H1 (cell line): Measurements from ENCODE around the gene CNGB1. TPM values are rescaled to one million over a fixed set of nuclear protein-coding genes. Genes with fewer than 3 reads are reported as not detected.
"Not testable (repeated sequence)": the region's sequence is repeated elsewhere in the genome, so short reads cannot be mapped to it uniquely, and the experiment has no call there.

Experiments
- CTCF ChIA-PET: fragments of 300-600 bp; sonication (Branson Sonifier 250); formaldehyde crosslinking; loops from one replicate; lab custom pipeline; 2021; ENCODE audit not compliant: partially characterized antibody; lab: Charles Lee
- POLR2A ChIA-PET: fragments of 300-600 bp; sonication (Branson Sonifier 250); formaldehyde crosslinking; loops from one replicate; lab custom pipeline; 2021; ENCODE audit warnings: inconsistent platforms; ENCODE audit not compliant: partially characterized antibody; lab: Charles Lee
- DNase-seq, 2 experiments: peaks; one replicate each; pipeline versions ENCODE4 v3.0.0 to v3.0.0-alpha.2; 2010 to 2022; ENCODE audit warnings: low spot score in 2 of 2, low read depth in 1 of 2, mixed read lengths in 1 of 2
- FAIRE-seq: peaks from 2 replicates; lab custom pipeline; 2011; peaks lifted over from hg19 to GRCh38; lab: Jason Lieb, UNC
- H2AFZ ChIP-seq: 2 replicates; pipeline ENCODE4 v1.8.1; 2012; ENCODE audit warnings: low read length, inconsistent platforms
- H2AK5ac ChIP-seq: 2 replicates; pipeline ENCODE4 v1.6.1; 2013; ENCODE audit warnings: low read depth, low read length
- H2BK120ac ChIP-seq: replicated peaks from 2 replicates; pipeline ENCODE3; 2013; ENCODE audit warnings: low read depth, low read length, inconsistent platforms
- H2BK12ac ChIP-seq: 2 replicates; pipeline ENCODE4 v1.6.1; 2013; ENCODE audit warnings: low read depth, low read length
- H2BK15ac ChIP-seq: 2 replicates; pipeline ENCODE4 v1.6.1; 2013; ENCODE audit warnings: low read length
- H2BK20ac ChIP-seq: 2 replicates; pipeline ENCODE4 v1.6.1; 2013; ENCODE audit warnings: low read length
- H2BK5ac ChIP-seq: 2 replicates; pipeline ENCODE4 v1.6.1; 2013; ENCODE audit warnings: low read depth, low read length
- H3K14ac ChIP-seq: 2 replicates; pipeline ENCODE4 v1.6.1; 2013; ENCODE audit warnings: inconsistent platforms; ENCODE audit not compliant: insufficient read length
- H3K18ac ChIP-seq: 2 replicates; pipeline ENCODE4 v1.6.1; 2013; ENCODE audit warnings: low read length; ENCODE audit errors: extremely low read depth
- H3K23ac ChIP-seq: 2 replicates; pipeline ENCODE4 v1.6.1; 2013; ENCODE audit warnings: inconsistent platforms; ENCODE audit not compliant: insufficient read length
- H3K23me2 ChIP-seq: 2 replicates; pipeline ENCODE4 v1.6.1; 2013; ENCODE audit warnings: low read depth, low read length
- H3K27ac ChIP-seq: 2 replicates; pipeline ENCODE4 v1.6.1; 2011; ENCODE audit warnings: low read depth, low read length, inconsistent platforms
- H3K27me3 ChIP-seq, 4 experiments: replicated peaks in 1 of 4; 1 replicate in 1 of 4; 2 replicates in 3 of 4; pipeline versions ENCODE4 v1.6.1 to v1.8.1; 2011 to 2013; ENCODE audit warnings: low read length in 3 of 4, mild to moderate bottlenecking in 3 of 4, inconsistent platforms in 2 of 4, mixed read lengths in 2 of 4, moderate library complexity in 1 of 4; ENCODE audit not compliant: control insufficient read depth in 3 of 4, insufficient read depth in 3 of 4; ENCODE audit errors: extremely low read depth in 1 of 4
- H3K36me3 ChIP-seq, 4 experiments: 2 replicates each; pipeline versions ENCODE4 v1.6.1 to v1.8.1; 2011 to 2013; ENCODE audit warnings: mild to moderate bottlenecking in 4 of 4, low read length in 3 of 4, moderate library complexity in 2 of 4, control low read depth in 1 of 4, inconsistent platforms in 1 of 4; ENCODE audit not compliant: insufficient read depth in 4 of 4, control insufficient read depth in 2 of 4
- H3K4ac ChIP-seq: replicated peaks from 2 replicates; pipeline ENCODE3; 2013; ENCODE audit warnings: low read length, low read depth, mixed read lengths, inconsistent platforms; ENCODE audit not compliant: insufficient read length
- H3K4me1 ChIP-seq, 4 experiments: replicated peaks in 1 of 4; 1 replicate in 1 of 4; 2 replicates in 3 of 4; pipeline versions ENCODE4 v1.6.1 to v1.8.1; 2011 to 2013; ENCODE audit warnings: low read length in 3 of 4, inconsistent platforms in 2 of 4, mixed read lengths in 1 of 4; ENCODE audit not compliant: insufficient read depth in 4 of 4, control insufficient read depth in 3 of 4
- H3K4me2 ChIP-seq, 2 experiments: 2 replicates each; pipeline versions ENCODE4 v1.6.1 to v1.8.1; 2011 to 2013; ENCODE audit warnings: low read depth in 2 of 2, low read length in 2 of 2, control low read depth in 1 of 2, inconsistent platforms in 1 of 2, mild to moderate bottlenecking in 1 of 2; ENCODE audit not compliant: insufficient read depth in 1 of 2
- H3K4me3 ChIP-seq, 4 experiments: fragments of 200-600, 300-600 bp in 1 of 4; sonication (generic), shearing (Covaris generic), sonication (Bioruptor Twin) in 1 of 4; 2 replicates each; pipeline versions ENCODE4 v1.5.1 to v1.8.1; 2011 to 2016; ENCODE audit warnings: low read length in 4 of 4, low read depth in 3 of 4, control low read depth in 2 of 4, inconsistent platforms in 2 of 4, mild to moderate bottlenecking in 2 of 4, mixed read lengths in 1 of 4, moderate library complexity in 1 of 4; ENCODE audit not compliant: insufficient read depth in 2 of 4; ENCODE audit errors: extremely low read depth in 1 of 4
- H3K56ac ChIP-seq: replicated peaks from 2 replicates; pipeline ENCODE3; 2013; ENCODE audit warnings: low read depth, mild to moderate bottlenecking, mixed read lengths, low read length, inconsistent platforms; ENCODE audit not compliant: insufficient read length
- H3K79me1 ChIP-seq: 2 replicates; pipeline ENCODE4 v1.6.1; 2013; ENCODE audit warnings: low read depth, low read length, control low read depth
- H3K79me2 ChIP-seq, 2 experiments: 2 replicates each; pipeline versions ENCODE4 v1.6.1 to v1.8.1; 2012 to 2013; ENCODE audit warnings: low read length in 2 of 2, mild to moderate bottlenecking in 2 of 2, inconsistent platforms in 1 of 2; ENCODE audit not compliant: insufficient read depth in 2 of 2, control insufficient read depth in 1 of 2
- H3K9ac ChIP-seq, 4 experiments: replicated peaks in 1 of 4; 1 replicate in 1 of 4; 2 replicates in 3 of 4; pipeline versions ENCODE4 v1.6.1 to v1.8.1; 2011 to 2013; ENCODE audit warnings: low read depth in 3 of 4, low read length in 3 of 4, control low read depth in 2 of 4, mild to moderate bottlenecking in 2 of 4, moderate library complexity in 2 of 4, inconsistent platforms in 1 of 4; ENCODE audit errors: extremely low read depth in 1 of 4
- H3K9me3 ChIP-seq, 2 experiments: 2 replicates each; pipeline versions ENCODE4 v1.6.1 to v1.8.1; 2012 to 2013; ENCODE audit warnings: mild to moderate bottlenecking in 2 of 2, moderate library complexity in 2 of 2, control low read depth in 1 of 2, inconsistent platforms in 1 of 2, low read depth in 1 of 2, low read length in 1 of 2, mixed read lengths in 1 of 2; ENCODE audit not compliant: insufficient read depth in 2 of 2
- H4K20me1 ChIP-seq, 2 experiments: replicated peaks in 1 of 2; 2 replicates each; pipeline versions ENCODE3 to v1.8.1; 2011 to 2013; ENCODE audit warnings: inconsistent platforms in 2 of 2, low read length in 2 of 2, mild to moderate bottlenecking in 1 of 2; ENCODE audit not compliant: insufficient read depth in 2 of 2, control insufficient read depth in 1 of 2
- H4K5ac ChIP-seq: 2 replicates; pipeline ENCODE4 v1.6.1; 2013; ENCODE audit warnings: low read length, low read depth, mixed read lengths, inconsistent platforms; ENCODE audit not compliant: insufficient read length
- H4K8ac ChIP-seq: 2 replicates; pipeline ENCODE4 v1.8.0; 2013; ENCODE audit warnings: mild to moderate bottlenecking, moderate library complexity, low read length, inconsistent platforms; ENCODE audit not compliant: insufficient read depth; ENCODE audit errors: extremely low read depth
- H4K91ac ChIP-seq: replicated peaks from 2 replicates; pipeline ENCODE3; 2013; ENCODE audit warnings: low read length, mixed read lengths, inconsistent platforms; ENCODE audit not compliant: insufficient read length
- BACH1 ChIP-seq: IDR thresholded peaks from 2 replicates; pipeline ENCODE4 v1.6.1; 2012; ENCODE audit warnings: low read length, improper control_type of control experiment
- SRF ChIP-seq: IDR thresholded peaks from 2 replicates; pipeline ENCODE4 v1.6.1; 2011; ENCODE audit warnings: mild to moderate bottlenecking, low read depth, low read length, moderate library complexity
- WGBS, 2 experiments: shearing (Covaris generic) in 1 of 2; methylation state at CpG; one replicate each; pipeline versions ENCODE4 v1.1.6 to v1.1.7; 2013 to 2015; ENCODE audit warnings: low lambda C conversion rate in 2 of 2, mixed read lengths in 2 of 2, inconsistent platforms in 1 of 2, low coverage in 1 of 2, missing lambda C conversion rate in 1 of 2; ENCODE audit not compliant: insufficient replicate concordance in 2 of 2, insufficient coverage in 1 of 2, insufficient read length in 1 of 2; ENCODE audit errors: extremely low coverage in 1 of 2, missing lambda C conversion rate in 1 of 2; 5-methylcytosine and 5-hydroxymethylcytosine counted together
- polyA plus RNA-seq, 7 experiments: library from polyadenylated mRNA; depleted of rRNA in 3 of 7; stranded (reverse) in 5 of 7; unstranded in 2 of 7; fragments of >200 nt in 5 of 7; fragments of 200-250 nt in 2 of 7; gene quantifications; 1 replicate in 5 of 7; 2 replicates in 1 of 7; 4 replicates in 1 of 7; pipeline versions ENCODE4 v1.2.1 to v1.2.3, GENCODE V29; 2011 to 2013; ENCODE audit warnings: missing spikeins in 2 of 7, mixed read lengths in 2 of 7
- total RNA-seq: library from RNA; stranded (reverse); fragmentation: NEBNext Ultra II Directional; extraction: Animal tissue kit (Norgen Biotek cat#: 25700); gene quantifications from 2 replicates; pipeline ENCODE4 v1.2.1, GENCODE V29; 2021

CNGB1 gene
- total and polyA plus RNA-seq, 2 of the 8 experiments (the other 6 are each of a cell fraction or from before 2014, with no cell fraction given): not detected

- no peak for TF ChIP-seq SRF
- no peak for TF ChIP-seq BACH1
- TF ChIP-seq, all 59 proteins: peak for 0
Measured at GRCh38 chr16:58009856-58010416, 39.0 kb upstream of the CNGB1 start (continued).

DNA sequence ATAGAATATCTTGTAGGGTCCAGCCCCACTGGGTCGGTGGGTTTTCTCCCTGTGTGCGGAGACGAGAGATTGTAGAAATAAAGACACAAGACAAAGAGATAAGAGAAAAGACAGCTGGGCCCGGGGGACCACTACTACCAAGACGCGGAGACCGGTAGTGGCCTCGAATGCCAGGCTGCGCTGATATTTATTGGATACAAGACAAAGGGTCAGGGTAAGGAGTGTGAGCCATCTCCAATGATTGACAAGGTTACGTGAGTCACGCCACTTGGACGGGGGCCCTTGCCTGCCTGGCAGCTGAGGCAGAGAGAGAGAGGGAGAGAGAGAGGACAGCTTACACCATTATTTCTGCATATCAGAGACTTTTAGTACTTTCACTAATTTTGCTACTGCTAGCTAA is 33.8 kb upstream of the CNGB1 start:
- POLR2A ChIA-PET: interaction anchor here (1.4 kb wide), 1 partner anchor 214 kb away, joined by 3 read pairs; no protein-coding TSS in a partner anchor
- FAIRE-seq, H2BK120ac ChIP-seq, H3K56ac ChIP-seq, H2BK15ac ChIP-seq, H4K91ac ChIP-seq, H3K4ac ChIP-seq, H2BK5ac ChIP-seq, H3K23me2 ChIP-seq, H3K23ac ChIP-seq, H3K4me3 ChIP-seq, H3K14ac ChIP-seq, H4K5ac ChIP-seq, H2BK20ac ChIP-seq, H3K79me2 ChIP-seq, H3K27ac ChIP-seq, H2BK12ac ChIP-seq, H3K18ac ChIP-seq, H4K8ac ChIP-seq, H3K4me2 ChIP-seq, DNase-seq, H3K9me3 ChIP-seq, H4K20me1 ChIP-seq, H2AFZ ChIP-seq, H3K27me3 ChIP-seq, H2AK5ac ChIP-seq, H3K79me1 ChIP-seq, H3K9ac ChIP-seq, H3K4me1 ChIP-seq: not testable (repeated sequence)
- WGBS, 2 experiments: 93% methylated on average over 12 of the region's 12 CpGs; no CpG with 5 or more reads in 1 of the 2 experiments
- CTCF ChIA-PET: interaction anchor here (0.5 to 26.3 kb wide), 16 partner anchors 9 to 515 kb away, joined by 3 to 305 read pairs (median 4); no protein-coding TSS in a partner anchor
- H3K36me3 ChIP-seq: peaks cover 0 to 16% (median 8%) of the 10 kb centered on the region in 4 experiments; a peak in 6 of 8 replicates
